Embryonic facial prominence (tissue), 1 donor: ENCODE results near the gene APBA2.

Experiments
- DNase-seq: peaks from one replicate; pipeline ENCODE4 v3.0.0-alpha.2; 2016; ENCODE audit errors: extremely low spot score

Gene APBA2

GRCh38 chr15:28957606-28958498, 72.1 kb downstream of the APBA2 start:
- DNase-seq = no peak

DNA sequence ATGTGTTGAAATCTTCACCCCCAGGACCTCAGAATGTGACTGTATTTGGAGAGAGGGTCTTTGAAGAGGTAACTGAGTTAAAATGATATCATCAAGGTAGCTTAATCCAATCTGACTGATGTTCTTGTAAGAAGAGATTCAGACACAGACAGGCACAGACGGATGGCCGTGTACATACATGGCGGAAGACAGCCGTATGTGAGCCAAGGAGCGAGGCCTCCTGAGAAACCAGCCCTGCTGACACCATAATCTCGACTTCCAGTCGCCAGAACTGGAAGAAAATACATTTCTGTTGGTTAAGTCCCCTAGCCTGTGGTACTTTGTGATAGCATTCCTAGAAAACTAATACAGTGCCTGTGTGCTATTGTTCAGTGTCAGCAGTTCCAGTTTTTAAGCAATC, 73.6 kb downstream of the APBA2 start:
- DNase-seq = no peak

- DNase-seq = no peak
Observed at GRCh38 chr15:28960979-28961378, 75.2 kb downstream of the APBA2 start.

- no peak for DNase-seq
Observed at GRCh38 chr15:28961391-28961790, 75.6 kb downstream of the APBA2 start.

DNA sequence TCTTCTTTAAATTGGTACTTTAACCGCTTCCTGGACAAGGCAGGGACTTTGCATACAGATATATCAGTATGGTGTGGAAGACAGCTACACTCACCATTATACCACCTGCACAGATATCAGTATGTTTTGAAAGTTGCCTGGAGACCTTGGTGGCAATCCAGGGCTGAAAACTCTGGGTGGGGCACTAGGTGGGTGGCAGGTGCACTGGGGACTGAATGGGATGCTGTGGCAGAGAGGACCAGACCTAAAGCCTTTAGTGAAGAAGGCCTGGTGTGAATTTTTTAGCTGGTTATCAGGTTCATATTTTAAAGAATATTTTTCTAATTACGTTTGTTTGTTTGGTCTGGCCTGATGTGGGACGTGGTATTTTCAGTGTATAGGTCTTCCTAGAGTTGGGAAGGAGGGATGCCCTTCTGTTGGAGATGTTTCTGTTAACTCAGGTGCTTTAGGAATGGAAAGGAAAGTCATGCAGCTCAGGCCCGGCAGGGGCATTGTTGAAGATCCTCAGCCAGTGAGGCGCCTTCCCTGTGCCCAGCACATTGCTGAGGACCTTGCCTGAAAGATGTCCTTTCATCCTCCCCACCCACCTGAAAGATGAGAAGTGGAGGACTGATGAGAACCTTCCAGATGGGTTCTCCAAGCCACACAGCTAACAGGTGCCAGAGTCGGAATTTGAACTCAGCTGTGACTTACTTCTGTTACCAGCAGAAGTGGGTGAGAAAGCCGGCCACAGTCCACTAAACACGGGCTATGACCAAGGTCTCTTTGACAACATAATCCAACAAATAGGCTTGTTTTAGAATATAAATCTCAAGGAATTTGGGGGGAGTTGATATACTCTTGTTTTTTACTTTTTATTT, 77.3 kb downstream of the APBA2 start:
- no peak for DNase-seq

DNA sequence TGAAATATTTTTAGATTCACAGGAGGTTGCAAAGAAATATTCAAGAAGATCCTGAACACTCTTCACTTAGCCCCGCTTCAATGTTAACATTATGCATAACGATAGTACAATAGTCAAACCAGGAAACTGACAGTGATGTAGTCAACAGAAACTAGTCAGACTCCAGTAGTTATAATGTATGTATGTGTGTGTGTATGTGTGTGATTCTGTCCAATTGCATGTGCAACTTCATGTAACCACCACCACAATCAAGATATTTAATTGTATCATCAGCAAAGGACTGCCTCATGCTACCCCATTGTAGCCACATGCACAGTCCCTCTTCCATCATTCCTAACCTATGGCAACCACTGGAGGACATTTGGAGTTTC, 77.9 kb downstream of the APBA2 start:
- DNase-seq = no peak

DNA sequence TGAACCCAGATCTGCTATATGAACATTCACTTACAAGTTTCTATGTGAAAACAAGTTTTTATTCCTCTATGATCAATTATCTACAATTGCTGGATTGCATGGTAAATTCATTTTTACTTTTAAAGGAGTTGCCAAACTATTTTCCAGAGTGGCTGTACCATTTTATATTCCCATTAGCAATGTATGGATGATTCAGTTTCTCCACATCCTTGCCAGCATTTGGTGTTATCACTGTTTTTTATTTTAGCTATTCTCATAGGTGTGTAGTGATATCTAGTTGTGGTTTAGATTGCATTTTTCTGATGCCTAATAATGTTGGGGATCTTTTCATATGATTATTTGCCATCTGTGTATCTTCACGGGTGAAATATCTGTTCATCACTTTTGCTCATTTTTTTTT, 78.3 kb downstream of the APBA2 start:
- DNase-seq = no peak

- DNase-seq = no peak
Observed at GRCh38 chr15:28967066-28967465, 81.3 kb downstream of the APBA2 start.

- DNase-seq = no peak
Observed at GRCh38 chr15:28967990-28968389, 82.2 kb downstream of the APBA2 start.

- DNase-seq = no peak
Observed at GRCh38 chr15:28969511-28970085, 83.8 kb downstream of the APBA2 start.

DNA sequence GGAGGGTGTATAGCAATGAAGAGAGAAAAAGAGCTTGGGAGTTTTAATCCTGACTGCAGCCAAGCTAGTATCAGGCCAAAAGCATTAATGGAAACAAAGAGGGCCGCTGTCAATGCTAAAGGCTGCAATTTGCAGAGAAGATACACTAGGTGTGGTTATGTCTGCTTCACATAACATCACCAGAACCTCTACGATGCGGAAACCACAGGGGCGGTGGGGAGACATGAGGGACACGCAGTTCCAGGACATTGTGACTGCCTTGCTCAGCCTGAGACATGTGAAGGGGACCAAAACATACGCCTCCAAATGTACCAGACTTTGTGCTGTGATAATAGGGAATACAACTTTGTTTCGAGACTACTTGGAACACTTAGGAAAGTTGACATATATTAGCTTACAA, 88.4 kb downstream of the APBA2 start:
- no peak for DNase-seq

GRCh38 chr15:28975766-28976179, 90.0 kb downstream of the APBA2 start:
- DNase-seq = no peak

DNA sequence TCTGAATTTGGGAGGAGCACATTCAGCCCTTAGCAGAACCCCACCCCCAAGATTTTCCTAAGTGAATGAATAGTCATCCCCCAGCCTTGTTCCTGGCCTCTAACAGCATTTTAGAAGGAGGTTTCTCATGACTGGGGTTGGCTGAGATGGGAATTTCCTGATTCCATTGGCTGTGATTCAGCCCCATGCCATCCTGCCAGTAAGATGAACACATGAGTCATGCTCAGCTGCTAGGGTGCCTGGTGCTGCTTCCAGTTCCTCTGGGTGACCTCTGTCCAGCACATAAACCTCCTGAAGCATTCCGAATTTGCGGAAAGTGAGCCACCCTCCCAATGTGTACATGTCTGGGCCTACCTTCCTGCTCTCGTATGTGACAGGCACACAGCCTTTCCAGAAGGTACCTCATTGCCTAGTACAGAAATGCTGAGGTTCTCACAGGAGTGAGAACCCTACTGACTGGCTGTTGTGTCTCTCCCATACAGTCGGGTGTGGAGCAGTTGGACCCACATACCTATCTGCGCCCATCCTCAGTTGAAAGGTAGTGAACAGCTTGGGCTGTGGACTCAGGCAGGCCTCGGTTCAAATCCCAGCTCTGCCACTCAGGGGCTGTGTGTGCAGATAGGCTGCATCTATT, 91.7 kb downstream of the APBA2 start:
- no peak for DNase-seq

DNA sequence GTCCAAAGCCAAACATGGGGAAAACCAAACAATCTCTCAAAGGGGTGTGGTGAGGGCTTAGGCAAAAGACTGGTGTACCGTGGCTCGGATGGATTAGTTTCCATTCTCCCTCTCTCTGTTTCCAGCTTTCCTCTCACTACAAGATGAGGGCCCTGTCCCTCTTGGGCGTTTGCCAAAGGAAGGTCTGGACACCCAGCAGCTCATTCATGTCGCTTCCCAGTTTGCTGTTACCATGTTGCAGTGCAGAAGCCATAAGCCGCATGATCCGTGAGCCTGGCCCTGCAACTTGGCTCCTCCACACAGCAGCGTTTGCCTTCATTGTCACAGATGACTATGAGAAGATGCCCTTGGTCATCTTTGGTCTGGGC, 92.2 kb downstream of the APBA2 start:
- no peak for DNase-seq

DNA sequence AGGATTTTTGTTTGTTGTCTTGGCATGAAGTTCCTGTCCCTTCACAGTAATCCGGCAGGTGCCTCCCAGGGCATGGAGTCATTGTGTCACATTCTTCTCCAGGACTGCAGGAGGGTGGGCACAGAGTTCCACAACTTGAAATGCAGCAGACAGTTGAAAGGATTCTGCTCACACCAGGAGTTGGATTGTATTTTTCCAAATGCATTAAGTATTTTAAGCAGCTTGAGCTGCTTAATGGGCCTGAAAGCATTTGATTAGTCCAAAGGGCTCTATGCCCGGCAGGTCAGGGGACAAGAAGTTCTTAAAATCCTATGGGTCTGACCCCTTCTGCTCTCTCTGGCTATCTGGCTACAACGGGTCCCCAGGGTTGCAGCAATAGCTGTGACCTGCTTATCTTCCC, 92.9 kb downstream of the APBA2 start:
- DNase-seq = no peak

- no peak for DNase-seq
Observed at GRCh38 chr15:28979208-28979841, 93.6 kb downstream of the APBA2 start.

DNA sequence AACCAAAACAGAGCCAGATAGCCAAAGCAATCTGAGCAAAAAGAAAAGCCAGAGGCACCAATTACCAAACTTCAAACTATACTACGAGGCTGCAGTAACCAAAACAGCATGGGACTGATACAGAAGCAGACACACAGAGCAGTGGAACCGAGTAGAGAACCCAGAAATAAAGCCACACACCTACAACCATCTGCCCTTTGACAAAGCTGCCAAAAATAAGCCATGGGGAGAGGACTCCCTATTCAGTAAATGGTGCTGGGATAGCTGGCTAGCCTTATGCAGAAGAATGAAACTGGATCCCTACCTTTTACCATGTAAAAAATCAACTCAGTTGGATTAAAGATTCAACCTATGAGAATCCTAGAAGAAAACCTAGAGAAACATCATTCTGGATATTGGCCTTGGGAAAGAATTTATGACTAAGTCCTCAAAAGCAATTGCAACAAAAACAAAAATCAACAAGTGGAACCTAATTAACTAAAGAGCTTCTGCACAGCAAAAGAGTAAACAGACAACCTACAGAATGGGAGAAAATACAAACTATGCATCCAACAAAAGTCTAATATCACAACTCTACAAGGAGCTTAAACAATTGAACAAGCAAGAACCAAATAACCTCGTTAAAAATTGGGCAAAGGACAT, 95.1 kb downstream of the APBA2 start:
- no peak for DNase-seq

GRCh38 chr15:28981351-28981720, 95.6 kb downstream of the APBA2 start:
- DNase-seq = no peak

- no peak for DNase-seq
Observed at GRCh38 chr15:28981921-28982320, 96.1 kb downstream of the APBA2 start.

DNA sequence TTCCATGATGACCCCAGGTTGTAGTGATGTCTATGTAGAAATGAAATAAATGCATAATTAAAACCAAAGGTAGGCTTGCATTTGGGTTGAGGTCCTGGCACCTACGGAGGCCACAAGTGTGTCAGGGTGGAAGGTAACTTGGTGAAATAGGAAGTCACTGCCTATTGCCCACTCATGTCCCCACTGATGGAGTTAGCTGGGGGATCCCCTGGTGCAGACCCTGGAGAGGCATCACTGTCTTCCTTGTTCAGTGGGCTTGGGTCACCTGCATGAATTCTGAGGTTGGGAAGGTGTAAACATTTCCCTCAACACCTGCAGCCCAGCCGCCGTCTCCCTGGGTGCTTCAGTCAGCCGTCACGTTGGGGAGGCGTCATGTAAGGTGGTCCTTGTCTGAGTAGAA, 97.1 kb downstream of the APBA2 start:
- no peak for DNase-seq
